ENCODE measurements around the gene CIITA.

Gene CIITA

DNA sequence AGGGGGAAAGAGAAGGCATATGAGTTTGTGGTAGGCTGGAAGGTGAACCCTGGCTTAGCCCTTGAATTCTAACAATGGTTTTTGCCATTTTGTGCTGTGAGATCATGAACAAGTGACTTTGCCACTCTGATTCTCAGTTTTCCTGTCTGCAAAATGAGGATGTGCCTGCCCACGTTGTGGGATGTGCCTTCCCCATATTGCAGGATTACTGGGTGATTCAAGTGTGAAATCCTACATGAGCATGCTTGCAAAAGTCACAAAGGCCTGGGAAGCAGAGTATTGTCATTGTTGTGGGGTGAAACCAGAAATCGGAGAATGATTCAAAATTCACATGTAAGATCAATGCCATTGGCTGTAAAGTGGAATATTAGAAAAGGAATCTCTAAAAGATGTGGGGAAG lies 29.8 kb upstream of the CIITA start:
- H3K4me3 ChIP-seq (ENCODE audit: low read depth, low read length) = no peak overlapping the region

DNA sequence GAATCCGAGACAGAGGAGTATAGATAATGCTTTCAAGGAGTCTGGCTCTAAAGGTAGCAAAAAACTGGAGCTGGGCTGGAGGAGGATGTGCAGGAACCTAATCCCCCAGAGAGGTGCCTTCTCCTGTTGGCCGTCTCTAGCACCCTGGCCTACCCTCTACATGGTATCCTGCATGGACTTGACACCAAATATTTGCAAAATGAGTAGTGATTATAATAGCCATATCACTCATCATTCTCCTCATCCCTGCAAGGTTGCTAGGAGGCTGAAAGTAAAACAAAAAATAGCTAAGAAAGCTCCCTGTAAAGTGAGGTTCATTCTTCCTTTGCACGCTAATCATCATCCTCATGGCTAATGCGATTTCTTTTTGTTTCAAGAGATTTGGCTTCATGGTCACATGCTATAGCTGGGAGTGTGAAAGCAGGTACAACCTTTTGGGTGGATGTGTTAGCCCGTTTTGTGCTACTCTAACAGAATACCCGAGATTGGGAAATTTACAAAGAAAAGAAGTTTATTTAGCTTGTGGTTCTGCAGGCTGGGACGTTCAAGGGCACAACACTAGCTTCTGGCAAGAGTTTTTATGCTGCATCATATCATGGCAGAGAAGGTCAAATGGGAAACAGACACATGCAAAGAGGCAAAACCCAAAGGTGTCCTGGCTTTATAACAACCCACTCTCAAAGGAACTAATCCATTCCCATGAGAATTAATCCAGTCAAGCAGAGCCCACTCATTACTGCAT lies 27.1 kb upstream of the CIITA start:
- no peak for DNase-seq (ENCODE audit: low read depth)
- no peak overlapping the region for H3K4me3 ChIP-seq (ENCODE audit: low read depth, low read length)

More for the DNA sequence above, 29.8 kb upstream of the CIITA start:
- DNase-seq (ENCODE audit: low read depth) = no peak

DNA sequence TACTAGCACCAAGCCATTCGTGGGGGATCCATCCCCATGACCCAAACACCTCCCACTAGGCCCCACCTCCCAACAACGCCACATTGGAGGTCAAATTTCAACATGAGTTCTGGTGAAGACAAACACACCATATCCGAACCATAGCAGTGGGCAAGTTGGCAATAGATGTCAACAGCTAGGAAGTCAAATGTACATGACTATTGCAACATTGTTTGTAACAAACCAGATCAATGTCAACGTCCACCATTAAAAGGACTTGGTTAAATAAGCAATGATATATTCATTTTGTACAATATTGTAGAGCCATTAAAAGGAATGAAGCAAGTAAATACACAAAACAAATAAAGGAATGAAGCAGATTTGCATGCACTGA lies 26.5 kb upstream of the CIITA start:
- no peak for DNase-seq (ENCODE audit: low read depth)
- H3K4me3 ChIP-seq (ENCODE audit: low read depth, low read length) = no peak overlapping the region

DNA sequence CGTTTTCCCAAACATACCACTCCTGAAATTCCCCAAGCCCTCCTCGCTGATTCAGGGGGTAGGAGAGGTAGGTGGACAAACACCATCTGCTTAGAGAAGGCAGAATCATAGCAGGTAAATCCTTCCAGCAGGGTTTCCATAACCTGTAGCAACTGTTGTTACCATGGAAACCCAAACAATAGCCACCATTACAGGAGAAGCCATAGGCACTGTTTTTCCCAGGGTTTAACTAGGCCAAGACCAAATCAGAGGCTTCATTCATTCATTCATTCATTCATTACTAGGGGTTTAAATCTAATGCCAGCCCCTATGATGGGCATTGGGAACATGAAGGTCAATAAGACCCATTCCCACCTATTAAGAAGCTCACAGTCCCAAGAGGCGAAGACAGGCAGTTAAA lies 25.5 kb upstream of the CIITA start:
- H3K4me3 ChIP-seq (ENCODE audit: low read depth, low read length) = no peak overlapping the region
- no peak for DNase-seq (ENCODE audit: low read depth)

DNA sequence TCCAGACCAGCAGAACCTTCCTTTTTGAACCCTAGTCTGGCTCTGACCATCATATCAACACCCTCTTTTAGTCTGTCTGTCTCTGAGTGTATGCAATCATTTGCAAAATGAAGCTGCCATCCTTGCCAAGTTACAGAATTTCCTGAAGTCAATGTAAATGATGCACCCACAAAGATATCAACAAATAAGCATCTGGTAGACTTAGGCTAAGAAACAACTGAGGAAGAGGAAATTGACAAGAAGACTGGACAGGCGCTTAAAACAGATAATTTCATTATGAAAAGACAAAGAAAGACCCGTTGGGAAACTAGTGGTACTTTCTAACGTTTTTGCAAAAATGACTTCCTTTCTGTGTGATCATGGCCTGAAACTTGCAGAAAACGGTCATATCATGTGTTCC lies 24.7 kb upstream of the CIITA start:
- no peak overlapping the region for H3K4me3 ChIP-seq (ENCODE audit: low read depth, low read length)
- DNase-seq (ENCODE audit: low read depth) = no peak

DNA sequence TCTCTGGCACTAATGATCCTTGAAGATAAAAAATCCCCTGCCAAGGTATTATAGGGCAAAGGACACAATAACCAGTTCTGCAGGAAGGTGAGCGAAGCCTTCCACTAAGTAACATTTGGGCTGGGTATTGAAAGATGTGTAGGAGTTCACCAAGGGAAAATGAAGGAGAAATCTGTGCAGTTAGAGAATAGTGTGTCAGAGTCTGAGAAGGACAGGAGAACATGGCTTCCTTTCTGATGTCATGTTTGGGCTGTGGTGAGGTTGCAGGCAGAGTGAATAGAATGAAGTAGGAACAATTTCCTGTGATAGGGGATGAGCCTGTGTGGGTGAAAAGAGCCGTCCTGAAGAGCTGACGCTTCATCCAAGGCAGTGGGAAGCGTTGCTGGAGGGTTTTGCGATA lies 24.1 kb upstream of the CIITA start:
- H3K4me3 ChIP-seq (ENCODE audit: low read depth, low read length) = no peak overlapping the region
- DNase-seq (ENCODE audit: low read depth) = no peak

DNA sequence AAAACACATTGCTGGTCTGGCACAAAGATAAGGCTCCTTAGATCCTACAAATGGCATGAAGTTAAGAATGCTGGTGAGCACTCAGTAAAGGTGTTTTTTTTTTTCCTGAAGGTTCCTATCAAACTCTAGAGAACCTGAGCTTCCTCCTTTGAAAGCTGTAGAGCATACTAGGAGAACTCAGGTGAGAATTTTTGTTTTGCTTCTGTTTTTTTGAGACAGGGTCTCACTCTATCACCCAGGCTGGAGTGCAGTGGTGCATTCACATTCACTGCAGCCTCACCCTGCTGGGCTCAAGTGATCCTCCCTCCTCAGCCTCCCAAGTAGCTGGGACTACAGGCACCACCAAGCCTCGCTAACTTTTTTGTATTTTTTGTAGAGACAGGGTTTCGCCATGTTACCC lies 21.0 kb upstream of the CIITA start:
- DNase-seq (ENCODE audit: low read depth) = no peak
- no peak overlapping the region for H3K4me3 ChIP-seq (ENCODE audit: low read depth, low read length)

DNA sequence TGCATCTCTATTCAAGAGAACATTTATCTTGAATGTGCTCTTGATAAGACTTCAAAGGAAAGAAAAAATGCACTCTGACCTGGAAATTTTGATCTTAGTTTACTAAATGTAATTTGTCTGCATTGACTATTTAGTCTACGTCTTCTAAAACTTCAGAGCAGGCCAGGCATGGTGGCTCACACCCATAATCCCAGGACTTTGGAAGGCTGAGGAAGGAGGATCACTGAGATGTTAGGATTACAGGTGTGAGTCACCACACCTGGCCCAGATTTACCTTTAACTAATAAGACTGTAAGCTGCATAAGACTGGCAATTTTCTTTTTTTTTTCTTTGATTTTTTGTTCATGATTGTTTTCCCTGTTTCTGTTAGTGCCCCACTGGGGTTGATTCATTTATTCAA lies 18.8 kb upstream of the CIITA start:
- DNase-seq (ENCODE audit: low read depth) = no peak
- no peak overlapping the region for H3K4me3 ChIP-seq (ENCODE audit: low read depth, low read length)

DNA sequence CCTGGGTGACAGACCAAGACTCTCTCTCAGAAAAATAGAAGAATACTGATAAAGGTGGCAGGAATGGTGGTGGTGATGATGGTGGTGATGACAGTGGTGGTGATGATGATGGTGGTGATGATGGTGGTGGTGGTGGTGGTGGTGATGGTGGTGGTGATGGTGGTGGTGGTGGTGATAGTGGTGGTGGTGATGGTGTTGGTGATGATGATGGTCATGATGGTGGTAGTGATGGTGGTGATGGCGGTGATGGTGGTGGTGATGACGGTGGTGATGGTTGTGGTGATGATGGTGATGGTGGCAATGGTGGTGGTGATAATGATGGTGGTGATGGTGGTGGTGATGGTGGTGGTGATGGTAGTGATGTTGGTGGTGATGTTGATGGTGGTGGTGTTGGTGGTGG lies 18.0 kb upstream of the CIITA start:
- DNase-seq (ENCODE audit: low read depth) = no peak
- H3K4me3 ChIP-seq (ENCODE audit: low read depth, low read length) = no peak overlapping the region

DNA sequence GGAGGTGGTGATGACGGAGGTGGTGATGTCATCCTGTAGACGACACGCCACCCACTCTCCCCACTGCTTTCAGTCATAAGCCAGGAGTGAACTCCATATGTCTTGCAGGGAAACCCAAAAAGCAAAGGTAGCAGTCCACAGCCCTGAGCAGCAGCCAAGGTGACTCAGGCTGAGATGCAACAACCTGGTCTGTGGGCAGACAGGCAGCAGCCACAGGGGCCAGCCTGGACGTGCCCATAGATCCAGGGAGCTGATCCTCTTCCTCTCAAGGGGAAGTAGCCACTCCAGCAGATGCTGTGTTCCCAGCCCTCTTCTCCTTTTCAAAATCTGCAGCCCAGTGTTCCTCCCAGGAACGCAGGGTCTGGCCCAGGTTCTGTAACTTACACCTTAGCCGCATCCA lies 17.3 kb upstream of the CIITA start:
- no peak for DNase-seq (ENCODE audit: low read depth)
- H3K4me3 ChIP-seq (ENCODE audit: low read depth, low read length) = no peak overlapping the region

DNA sequence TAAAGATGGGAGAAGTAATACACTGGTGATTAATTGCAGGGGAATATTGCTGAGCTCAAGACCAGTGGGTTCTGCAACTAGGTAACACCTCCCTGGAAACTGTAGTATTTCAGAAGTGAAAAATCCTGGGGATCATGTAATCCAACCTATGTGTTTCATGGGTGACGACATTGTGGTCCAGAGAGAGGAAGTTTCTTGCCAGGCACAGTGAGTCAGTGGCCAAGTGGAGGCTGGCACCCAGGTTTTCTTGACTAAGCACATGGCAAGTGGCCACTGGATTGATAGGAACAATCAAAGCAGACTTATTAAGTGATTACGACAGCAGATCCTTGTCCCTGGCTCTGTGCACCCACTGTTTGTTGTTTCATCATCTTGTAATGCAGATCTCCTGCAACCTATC lies 14.6 kb upstream of the CIITA start:
- no peak overlapping the region for H3K4me3 ChIP-seq (ENCODE audit: low read depth, low read length)
- DNase-seq (ENCODE audit: low read depth) = peak; percentile 86

DNA sequence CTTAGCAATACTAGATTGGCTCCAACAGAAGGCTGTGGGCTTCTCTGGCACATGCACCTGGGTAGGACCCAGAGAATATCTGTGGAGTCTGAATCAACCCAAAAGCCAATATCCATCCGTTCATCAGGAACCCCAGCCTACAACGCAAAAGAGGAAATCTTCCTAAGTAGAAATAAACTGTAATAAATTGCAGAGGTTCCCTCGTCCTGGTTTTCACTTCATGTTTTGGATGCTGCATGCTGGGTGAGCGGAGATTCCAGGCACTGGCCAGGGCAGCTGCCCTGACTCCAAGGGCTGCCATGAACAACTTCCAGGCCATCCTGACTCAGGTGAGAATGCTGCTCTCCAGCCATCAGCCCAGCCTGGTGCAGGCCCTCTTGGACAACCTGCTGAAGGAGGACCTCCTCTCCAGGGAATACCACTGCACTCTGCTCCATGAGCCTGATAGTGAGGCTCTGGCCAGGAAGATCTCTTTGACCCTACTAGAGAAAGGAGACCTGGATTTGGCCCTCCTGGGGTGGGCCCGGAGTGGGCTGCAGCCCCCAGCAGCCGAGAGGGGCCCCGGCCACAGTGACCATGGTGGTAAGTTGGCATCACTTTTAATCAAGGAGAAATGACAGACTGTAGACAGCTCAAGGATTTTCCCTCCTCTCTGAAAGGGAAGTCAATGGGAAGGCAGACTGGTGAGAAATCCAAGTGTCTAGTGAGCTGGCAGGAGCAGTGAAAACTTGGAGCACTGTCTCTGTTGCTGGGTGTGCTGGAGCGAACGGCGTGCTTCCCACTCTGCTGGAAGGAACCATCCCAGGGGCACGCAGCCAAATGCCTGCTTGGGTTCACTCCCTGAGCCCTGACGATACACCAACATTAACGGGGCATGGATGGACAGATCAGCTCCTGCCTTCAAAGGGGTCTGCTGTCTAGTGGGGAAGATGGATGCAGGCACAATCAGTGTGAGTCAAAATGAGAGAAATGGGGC lies 10.7 kb upstream of the CIITA start:
- no peak overlapping the region for H3K4me3 ChIP-seq (ENCODE audit: low read depth, low read length)
- DNase-seq (ENCODE audit: low read depth) = no peak

DNA sequence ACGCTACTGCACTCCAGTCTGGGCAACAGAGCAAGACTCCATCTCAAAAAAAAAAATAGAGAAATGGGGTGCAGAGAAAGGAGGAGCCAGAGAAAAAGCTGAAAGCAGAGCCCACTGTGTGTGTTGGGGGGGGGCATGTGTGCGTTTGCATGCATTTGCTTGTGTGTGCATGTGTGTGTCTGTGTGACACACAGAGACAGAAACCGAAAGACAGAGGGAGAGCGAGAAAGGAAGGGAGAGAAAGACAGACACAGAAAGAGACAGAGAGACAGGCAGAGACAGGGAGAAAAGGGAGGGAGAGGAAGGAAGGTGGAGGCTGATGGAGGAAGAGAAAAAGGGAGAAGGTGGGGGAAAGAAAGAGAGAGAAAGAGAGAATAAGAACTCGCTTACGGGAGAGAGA lies 9.8 kb upstream of the CIITA start:
- H3K4me3 ChIP-seq (ENCODE audit: low read depth, low read length) = no peak overlapping the region
- no peak for DNase-seq (ENCODE audit: low read depth)

DNA sequence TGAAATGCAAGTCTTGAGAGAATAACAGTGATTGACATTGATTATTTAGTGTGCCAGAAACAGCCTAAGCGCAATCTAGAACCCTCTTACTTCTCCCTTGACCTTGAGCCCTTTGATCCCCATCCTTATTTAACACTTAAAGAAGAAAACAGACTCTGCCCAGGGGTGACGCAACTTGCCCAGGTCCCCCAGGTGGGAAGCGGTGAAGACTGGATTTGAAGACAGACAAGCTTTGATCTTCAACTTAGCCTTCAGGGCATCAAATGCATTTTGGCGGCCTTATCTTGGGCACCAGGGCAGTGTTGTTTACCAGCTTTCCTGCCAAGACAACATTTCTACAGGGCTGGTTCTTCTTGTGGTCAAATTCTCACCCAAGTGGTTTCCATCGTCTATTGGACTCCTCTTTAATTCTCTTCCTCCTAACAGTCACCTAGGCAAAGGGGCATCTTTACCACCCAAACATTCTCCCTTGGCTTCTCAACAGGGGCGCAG lies 8.9 kb upstream of the CIITA start:
- DNase-seq (ENCODE audit: low read depth) = no peak
- no peak overlapping the region for H3K4me3 ChIP-seq (ENCODE audit: low read depth, low read length)

DNA sequence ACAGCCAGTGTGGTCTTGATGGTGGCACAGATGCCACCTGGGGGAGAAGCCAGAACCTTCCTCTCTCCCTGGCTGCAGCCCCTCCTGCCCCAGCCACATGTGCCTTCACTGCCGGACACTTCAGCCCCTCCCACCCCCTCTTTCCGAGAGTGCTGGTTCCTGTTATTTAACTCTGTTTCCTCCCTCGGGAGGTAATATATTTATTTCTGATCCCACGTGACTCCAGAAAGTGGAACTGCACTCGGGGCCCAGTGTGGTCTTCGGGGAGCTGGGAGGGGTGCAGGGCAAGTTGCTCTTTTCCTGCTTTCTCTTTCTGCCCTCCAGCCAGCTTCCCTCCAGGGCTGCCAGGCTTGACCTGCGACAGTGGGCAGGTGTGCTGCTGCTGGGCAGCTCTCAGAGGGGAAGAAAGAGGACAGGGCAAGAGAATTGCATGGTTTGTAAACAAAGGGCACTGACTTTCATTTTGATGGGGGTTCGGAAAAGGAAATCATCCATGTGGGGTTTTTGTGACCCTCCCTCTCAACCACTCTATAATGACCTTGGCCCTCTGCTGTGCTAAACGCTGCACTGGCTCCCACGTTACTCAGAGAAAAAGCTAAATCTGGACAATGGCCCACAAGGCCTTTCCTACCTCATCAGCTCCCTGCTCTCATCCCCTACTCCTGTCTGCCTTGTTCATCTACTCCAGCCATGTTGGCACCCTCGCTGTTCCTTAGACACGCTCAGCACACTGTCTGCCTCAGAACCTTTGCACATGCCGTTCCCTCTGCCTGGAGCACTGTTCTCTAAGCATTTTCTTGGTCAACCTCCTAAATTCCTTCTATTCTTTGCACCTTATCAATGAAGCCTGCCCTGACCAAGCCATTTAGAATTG lies 8.2 kb upstream of the CIITA start:
- no peak for DNase-seq (ENCODE audit: low read depth)
- H3K4me3 ChIP-seq (ENCODE audit: low read depth, low read length) = no peak overlapping the region

DNA sequence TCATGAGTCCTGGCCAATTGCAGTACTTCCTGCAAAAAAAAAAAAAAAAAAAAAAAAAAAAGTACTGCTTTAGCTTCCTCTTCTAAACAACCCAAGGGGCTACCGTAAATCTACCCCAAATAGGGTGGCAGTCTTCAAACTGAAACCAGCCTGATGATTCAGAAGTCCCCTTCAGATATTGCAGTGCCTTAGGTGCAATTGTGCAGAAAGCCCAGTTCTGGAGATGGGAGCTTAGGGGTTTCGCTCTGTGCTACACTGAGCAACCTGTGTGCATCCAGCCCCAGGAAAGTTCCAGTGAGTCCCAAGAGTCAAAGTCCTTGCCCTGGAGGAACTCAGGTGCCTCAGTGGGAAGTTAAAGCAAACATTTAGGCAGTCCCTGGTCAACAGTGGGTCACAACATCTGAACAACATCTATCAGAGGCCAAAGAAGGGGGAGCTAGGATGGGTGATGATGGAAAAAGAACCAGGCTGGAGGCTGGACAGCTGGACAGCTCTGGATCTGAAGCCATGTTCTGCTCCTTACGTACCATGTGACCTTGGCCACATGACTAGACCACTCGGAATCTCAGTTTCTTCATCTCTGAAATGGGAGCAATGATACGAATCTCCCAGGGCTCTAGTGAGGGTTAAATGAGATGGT lies 6.7 kb upstream of the CIITA start:
- no peak for DNase-seq (ENCODE audit: low read depth)
- no peak overlapping the region for H3K4me3 ChIP-seq (ENCODE audit: low read depth, low read length)

DNA sequence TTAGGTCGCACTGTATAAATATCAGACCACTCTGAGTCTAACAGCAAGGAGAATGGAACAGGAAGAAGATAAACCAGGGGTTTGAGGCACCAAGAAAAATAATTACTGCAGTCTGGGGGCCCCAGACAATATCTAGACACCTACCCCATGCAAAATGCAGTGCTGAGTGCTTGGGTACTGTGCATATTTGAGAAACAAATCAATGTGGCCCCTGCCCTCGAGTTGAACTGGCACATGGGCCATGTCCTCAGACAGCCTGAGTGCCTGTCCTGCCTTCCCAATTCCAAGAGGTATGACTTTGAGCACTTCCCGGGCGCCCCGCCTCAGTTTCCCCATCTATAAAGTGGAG lies 6.2 kb upstream of the CIITA start:
- no peak overlapping the region for H3K4me3 ChIP-seq (ENCODE audit: low read depth, low read length)
- no peak for DNase-seq (ENCODE audit: low read depth)

DNA sequence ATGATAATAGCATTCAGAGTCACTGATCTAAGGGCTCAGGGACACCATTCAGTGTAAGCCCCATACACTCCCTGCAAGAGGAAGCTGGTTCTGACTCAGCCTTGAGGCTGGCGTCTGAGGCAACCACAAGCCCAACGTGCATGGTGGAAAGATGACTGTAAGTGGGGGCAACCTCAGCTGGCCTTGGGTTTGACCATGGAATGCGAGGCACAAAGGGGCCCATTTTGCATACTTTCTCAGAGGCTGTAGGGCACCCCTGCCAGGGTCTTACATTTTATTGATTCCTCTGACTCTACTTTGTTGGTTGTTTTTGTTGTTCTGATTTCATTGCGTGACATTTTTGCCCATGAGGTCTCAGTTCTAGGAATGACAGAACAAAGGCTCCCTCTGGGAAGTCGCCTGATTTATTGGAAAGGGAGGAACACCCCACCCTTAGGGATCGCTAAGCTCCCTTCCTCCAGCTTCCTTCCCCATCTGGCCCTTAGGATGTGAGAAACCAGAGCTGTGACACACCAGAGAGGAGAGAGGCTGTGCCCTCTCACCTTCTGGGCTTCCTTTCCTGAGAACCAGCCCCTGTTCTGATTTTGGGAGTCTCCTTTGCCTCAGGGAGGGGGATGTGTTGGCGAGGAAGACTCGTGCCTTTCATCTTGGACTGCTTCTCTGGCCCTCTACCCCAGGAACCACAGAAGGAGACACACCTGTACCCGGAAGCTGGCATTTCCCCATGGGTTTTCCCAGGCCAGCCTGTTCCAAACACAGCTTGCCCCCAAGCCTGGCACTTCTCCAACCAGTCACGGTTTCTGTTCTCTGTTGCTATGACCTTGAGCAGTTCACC lies 5.6 kb upstream of the CIITA start:
- no peak overlapping the region for H3K4me3 ChIP-seq (ENCODE audit: low read depth, low read length)
- DNase-seq (ENCODE audit: low read depth) = peak; percentile 79

DNA sequence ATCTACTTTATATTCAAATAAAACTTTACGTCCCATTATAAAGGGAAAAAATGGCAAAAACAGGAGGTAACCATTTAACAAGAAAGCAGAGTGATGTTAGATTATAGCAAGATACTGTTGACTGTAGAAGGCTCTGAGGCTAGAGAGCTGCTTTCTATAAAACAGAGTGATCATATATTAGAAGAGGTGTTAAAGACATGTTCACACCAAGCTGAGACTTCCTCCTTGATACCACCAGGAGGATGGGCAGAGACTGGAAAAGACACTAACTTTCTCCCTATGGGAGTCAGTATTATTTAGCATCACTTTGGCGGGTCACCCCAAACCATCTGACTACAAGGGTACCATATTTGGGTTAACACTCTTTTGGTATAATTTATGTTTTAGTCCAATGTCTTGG lies 687 bp upstream of the CIITA start:
- no peak overlapping the region for H3K4me3 ChIP-seq (ENCODE audit: low read depth, low read length)
- DNase-seq (ENCODE audit: low read depth) = no peak

Measured in skeletal muscle cell (primary cell).